BJ (cell line): ENCODE results near the gene ZC2HC1C. TPM values are rescaled to one million over a fixed set of nuclear protein-coding genes. Genes with fewer than 3 reads are reported as not detected.

Source experiments
- CTCF ChIA-PET: fragments of 350-600 bp; formaldehyde crosslinking; extraction: SDS; loops from one replicate; lab custom pipeline; 2021; ENCODE audit warnings: antibody characterized with exemption, inconsistent platforms; lab: Yijun Ruan, JAX
- POLR2A ChIA-PET: fragments of 300-600 bp; sonication (Branson Sonifier 250); formaldehyde crosslinking; extraction: SDS; loops from one replicate; lab custom pipeline; 2021; ENCODE audit warnings: antibody characterized with exemption; lab: Charles Lee
- DNase-seq: peaks from one replicate; pipeline ENCODE4 v3.0.0-alpha.2; 2011; ENCODE audit warnings: low read depth
- H3K27me3 ChIP-seq: 2 replicates; pipeline ENCODE4 v1.6.0; 2011; ENCODE audit warnings: low read length; ENCODE audit not compliant: control insufficient read depth, insufficient read depth
- H3K36me3 ChIP-seq: 2 replicates; pipeline ENCODE4 v1.5.1; 2011; ENCODE audit warnings: low read length; ENCODE audit not compliant: control insufficient read depth, insufficient read depth
- H3K4me3 ChIP-seq: 2 replicates; pipeline ENCODE4 v1.5.1; 2011; ENCODE audit warnings: low read depth, mild to moderate bottlenecking, control low read depth, low read length
- polyA plus RNA-seq: library from polyadenylated mRNA; depleted of rRNA; stranded (reverse); fragments of >200 nt; gene quantifications from 2 replicates; pipeline ENCODE4 v1.2.3, GENCODE V29; 2011
- TF ChIP-seq, protein P1 (sequence below): IDR thresholded peaks from 2 replicates; pipeline ENCODE4 v1.5.1; 2011; ENCODE audit warnings: low read depth, mild to moderate bottlenecking, control low read depth, inconsistent platforms, low read length, moderate library complexity; ENCODE audit not compliant: insufficient read depth

The ZC2HC1C gene
- polyA plus RNA-seq, 1 experiment: 0.85 TPM

- Histone ChIP-seq H3K4me3 (no peak overlapping the region), H3K27me3 (no peaks in the 10 kb centered on the region), H3K36me3 (no peaks in the 10 kb centered on the region)
- no peak for DNase-seq
- ChIA-PET CTCF (interaction anchor here (0.6 to 0.7 kb wide), 2 partner anchors 376 to 1863 kb away, joined by 3 read pairs; no protein-coding TSS in a partner anchor), POLR2A (no interaction called here)
- TF ChIP-seq, protein P1, sequence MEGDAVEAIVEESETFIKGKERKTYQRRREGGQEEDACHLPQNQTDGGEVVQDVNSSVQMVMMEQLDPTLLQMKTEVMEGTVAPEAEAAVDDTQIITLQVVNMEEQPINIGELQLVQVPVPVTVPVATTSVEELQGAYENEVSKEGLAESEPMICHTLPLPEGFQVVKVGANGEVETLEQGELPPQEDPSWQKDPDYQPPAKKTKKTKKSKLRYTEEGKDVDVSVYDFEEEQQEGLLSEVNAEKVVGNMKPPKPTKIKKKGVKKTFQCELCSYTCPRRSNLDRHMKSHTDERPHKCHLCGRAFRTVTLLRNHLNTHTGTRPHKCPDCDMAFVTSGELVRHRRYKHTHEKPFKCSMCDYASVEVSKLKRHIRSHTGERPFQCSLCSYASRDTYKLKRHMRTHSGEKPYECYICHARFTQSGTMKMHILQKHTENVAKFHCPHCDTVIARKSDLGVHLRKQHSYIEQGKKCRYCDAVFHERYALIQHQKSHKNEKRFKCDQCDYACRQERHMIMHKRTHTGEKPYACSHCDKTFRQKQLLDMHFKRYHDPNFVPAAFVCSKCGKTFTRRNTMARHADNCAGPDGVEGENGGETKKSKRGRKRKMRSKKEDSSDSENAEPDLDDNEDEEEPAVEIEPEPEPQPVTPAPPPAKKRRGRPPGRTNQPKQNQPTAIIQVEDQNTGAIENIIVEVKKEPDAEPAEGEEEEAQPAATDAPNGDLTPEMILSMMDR: no peak
Measured at GRCh38 chr14:75047506-75047905, 21.9 kb upstream of the ZC2HC1C start.

DNA sequence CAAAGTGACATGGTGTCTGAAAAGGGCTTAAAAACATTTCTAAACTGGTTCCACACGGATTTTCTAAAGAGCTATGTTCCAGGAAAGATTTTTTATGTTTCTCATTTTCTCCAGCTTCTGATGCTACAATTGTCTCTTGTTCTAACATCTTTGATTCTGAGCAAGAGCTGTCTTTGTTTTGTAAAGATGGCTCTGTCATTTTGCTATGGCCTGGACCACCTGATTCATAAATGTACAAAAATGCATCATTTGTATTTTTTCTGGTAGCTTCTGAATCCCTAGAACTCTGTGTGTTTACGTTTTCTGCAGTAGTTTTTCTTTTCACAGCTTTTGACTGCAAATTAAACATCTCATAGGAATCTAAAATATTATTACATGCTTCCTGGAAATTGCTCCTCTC is 21.3 kb upstream of the ZC2HC1C start:
- DNase-seq: no peak
- Histone ChIP-seq H3K27me3 (no peaks in the 10 kb centered on the region), H3K4me3 (no peak overlapping the region), H3K36me3 (no peaks in the 10 kb centered on the region)
- ChIA-PET CTCF (interaction anchor here (0.9 to 1.7 kb wide), 5 partner anchors 11 to 103 kb away, joined by 3 to 4 read pairs (median 3); no protein-coding TSS in a partner anchor), POLR2A (no interaction called here)
- TF ChIP-seq, protein P1: no peak

DNA sequence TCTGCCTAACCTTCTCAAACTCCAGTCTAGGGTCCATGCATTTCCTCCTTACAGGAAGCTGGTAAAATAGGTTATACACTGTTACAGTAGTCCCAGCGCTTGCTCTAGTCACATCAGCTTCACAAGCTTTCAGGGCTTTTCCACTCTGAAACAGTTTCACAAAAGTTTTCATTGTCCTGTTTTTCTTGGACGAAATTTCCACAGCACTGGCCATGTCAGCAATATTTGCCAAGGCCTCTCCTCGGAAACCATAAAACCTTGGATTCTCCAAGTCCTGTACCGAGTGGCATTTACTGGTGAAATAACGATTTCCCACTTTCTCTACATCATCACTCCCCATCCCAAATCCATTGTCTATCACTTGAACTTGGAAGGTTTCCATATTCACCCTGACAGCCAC is 20.3 kb upstream of the ZC2HC1C start:
- ChIA-PET CTCF (interaction anchor here (1.1 to 2.3 kb wide), 4 partner anchors 26 to 39 kb away, joined by 3 to 6 read pairs (median 4); no protein-coding TSS in a partner anchor), POLR2A (interaction anchor here (0.6 kb wide), 1 partner anchor 249 kb away, joined by 4 read pairs; no protein-coding TSS in a partner anchor)
- TF ChIP-seq, protein P1: no peak
- Histone ChIP-seq H3K4me3 (no peak overlapping the region), H3K27me3 (no peaks in the 10 kb centered on the region), H3K36me3 (no peaks in the 10 kb centered on the region)
- DNase-seq: no peak

GRCh38 chr14:75049731-75050201 is 19.7 kb upstream of the ZC2HC1C start:
- TF ChIP-seq, protein P1: no peak
- Histone ChIP-seq H3K4me3 (no peak overlapping the region), H3K36me3 (no peaks in the 10 kb centered on the region), H3K27me3 (no peaks in the 10 kb centered on the region)
- POLR2A ChIA-PET: interaction anchor here (0.6 kb wide), 1 partner anchor 248 kb away, joined by 4 read pairs; no protein-coding TSS in a partner anchor
- CTCF ChIA-PET: interaction anchor here (1.7 to 2.3 kb wide), 2 partner anchors 38 kb away, joined by 3 to 6 read pairs; no protein-coding TSS in a partner anchor
- DNase-seq: no peak

GRCh38 chr14:75050852-75051555 is 18.4 kb upstream of the ZC2HC1C start, which contains the start of gene MLH3:
MLH3 (minus strand) TSS chr14:75051467; CDS start chr14:75049655, 1,812 bp downstream.
- no peaks in the 10 kb centered on the region for H3K27me3 ChIP-seq
- no peaks in the 10 kb centered on the region for H3K36me3 ChIP-seq
- DNase-seq: no peak
- H3K4me3 ChIP-seq: peak within 1 kb of the TSS; percentile 36
- ChIA-PET CTCF (interaction anchor here (2.3 kb wide), 1 partner anchor 37 kb away, joined by 6 read pairs; no protein-coding TSS in a partner anchor), POLR2A (no interaction called here)
- TF ChIP-seq, protein P1: no peak
